Raji (cell line): Measurements from ENCODE around the gene SLC24A4.

ENCODE experiments used
- POLR2A ChIP-seq: IDR thresholded peaks from 2 replicates; pipeline ENCODE4 v1.6.1; 2011; ENCODE audit warnings: low read depth, low read length, control low read depth; ENCODE audit not compliant: insufficient read depth

SLC24A4 gene

GRCh38 chr14:92380131-92380530 lies 57.2 kb downstream of the SLC24A4 start:
- TF ChIP-seq POLR2A, result no peak

- no peak for TF ChIP-seq POLR2A
These were observed 57.6 kb downstream of the SLC24A4 start for GRCh38 chr14:92380582-92380981.

DNA sequence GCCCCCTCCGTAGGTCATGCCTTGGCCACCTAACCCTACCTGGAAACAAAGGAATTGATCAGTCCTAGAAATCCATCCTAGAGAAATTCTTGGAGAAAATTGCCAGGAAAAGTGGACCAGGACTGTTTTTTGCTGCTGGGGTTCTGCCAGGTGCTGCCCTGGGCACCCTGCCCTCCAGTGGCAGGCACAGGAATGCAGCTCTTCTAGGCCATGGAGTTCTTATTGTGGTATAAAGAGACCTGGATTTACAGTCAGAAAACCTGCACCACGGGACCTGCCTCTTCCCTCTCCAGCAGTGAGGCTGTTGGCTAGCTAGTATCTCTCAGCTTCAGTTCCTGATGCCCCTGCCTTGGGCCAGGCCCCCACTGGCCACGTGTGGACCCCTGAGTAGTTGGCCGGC lies 59.7 kb downstream of the SLC24A4 start:
- no peak for TF ChIP-seq POLR2A

DNA sequence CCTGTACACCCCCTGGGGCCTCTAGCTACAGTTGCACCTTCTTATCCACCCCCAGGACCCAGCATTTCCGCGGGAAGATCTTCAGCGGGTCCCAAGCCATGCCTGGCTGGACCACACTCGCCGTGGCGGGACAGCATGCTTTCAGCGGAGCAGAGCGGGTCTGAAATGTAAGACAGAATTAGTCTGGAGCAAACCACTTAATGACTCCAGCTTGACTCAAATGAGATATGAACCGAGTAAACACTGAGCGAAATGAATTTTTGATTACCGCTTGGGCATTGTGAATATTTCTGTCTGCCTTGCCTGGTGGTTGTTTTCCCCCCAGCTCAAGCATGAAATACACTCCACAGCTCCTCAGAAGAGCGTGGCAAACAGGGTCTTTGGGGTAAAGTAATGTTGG lies 60.8 kb downstream of the SLC24A4 start:
- no peak for TF ChIP-seq POLR2A

DNA sequence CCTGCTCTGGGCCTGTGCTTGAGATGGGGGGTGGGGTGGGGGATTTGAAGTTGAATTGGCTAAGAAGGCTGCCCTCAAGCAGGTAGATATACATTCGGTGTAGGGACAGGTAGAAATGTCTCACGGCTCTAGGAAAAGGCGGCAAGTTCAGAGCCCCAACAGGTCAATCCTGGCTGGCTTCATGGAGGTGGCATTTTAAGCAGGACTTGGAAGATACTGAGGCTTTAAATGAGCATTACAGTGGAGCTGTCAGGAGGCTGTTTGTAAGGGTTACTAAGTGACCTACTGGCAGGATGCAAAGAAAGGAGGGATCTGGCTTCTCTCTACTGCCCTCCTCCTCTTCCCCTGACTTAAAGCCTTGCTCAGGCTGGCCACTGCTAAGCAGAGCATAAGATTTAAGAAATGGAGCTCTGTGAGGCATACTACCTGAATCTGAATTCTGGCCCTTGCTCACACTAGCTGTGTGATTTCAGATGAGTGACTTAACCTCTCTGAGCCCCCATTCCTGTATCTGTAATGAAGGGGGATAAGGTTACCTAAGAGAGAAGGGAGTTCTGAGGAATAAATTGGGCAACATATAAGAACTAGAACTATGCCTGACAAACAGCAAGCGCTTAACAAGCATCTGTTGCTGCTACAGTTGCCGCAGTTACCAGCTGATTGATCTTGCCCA lies 61.6 kb downstream of the SLC24A4 start:
- TF ChIP-seq POLR2A, result no peak

- TF ChIP-seq POLR2A, result no peak
These were observed 62.6 kb downstream of the SLC24A4 start for GRCh38 chr14:92385561-92385960.

GRCh38 chr14:92386165-92386564 lies 63.2 kb downstream of the SLC24A4 start:
- no peak for TF ChIP-seq POLR2A

DNA sequence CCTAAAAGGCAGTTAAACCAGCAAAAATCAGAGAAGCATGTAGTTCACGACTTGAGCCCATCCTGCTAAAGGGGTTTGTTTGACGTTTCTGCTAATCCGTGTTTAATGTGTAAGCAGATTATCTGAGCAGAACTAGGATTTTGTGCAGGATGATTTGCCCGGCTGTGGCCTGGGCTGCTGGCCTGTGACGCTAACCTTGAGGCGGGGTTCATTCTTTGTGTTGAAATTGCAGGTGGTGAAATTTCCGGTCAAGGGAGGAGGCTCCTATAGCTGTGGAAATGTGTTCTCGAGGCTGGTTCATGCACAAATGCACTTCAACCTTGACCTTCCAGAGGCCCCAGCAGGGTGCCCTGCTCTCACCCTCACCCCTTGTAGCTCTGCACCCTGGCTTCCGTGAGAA lies 63.7 kb downstream of the SLC24A4 start:
- TF ChIP-seq POLR2A, result no peak

GRCh38 chr14:92387578-92387977 lies 64.6 kb downstream of the SLC24A4 start:
- no peak for TF ChIP-seq POLR2A

DNA sequence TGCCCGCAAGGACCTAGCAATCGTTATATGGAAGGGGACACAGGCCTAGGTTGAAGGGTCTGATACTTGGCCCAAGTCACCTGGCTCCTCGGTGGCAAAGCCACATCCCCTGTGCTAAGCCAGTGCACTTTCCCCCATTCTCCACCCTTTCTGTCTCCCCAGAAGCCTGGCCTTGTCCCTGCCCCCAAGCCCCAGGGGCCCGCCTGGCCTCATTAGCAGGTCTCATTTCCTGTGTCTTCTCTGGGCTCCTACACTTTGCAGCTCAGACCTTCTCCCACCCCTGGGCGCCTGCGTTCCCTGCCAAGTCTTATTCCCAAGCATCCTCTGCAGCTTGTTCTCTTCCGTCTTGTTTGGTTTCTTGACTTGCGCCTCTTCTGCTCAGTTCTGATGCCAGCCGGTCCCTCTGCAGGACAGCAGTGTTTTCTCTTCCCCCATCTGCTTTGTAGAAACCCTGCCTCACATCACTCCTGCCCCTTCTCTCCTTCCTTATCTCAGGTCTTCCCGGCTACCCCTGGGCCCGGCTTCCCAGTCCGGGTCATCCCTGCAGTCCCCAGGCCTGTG lies 66.7 kb downstream of the SLC24A4 start:
- no peak for TF ChIP-seq POLR2A

GRCh38 chr14:92391726-92392125 lies 68.8 kb downstream of the SLC24A4 start:
- no peak for TF ChIP-seq POLR2A

DNA sequence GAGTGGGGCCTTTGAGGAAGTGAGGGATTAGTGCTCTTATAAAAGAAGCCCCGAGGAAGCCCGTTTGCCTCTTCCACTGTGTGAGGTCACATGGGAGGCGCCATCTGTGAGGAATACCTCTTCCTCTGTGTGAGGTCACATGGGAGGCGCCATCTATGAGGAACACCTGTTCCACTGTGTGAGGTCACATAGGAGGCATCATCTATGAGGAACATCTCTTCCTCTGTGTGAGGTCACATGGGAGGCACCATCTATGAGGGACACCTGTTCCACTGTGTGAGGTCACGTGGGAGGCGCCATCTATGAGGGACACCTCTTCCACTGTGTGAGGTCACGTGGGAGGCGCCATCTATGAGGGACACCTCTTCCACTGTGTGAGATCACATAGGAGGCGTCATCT lies 69.7 kb downstream of the SLC24A4 start:
- no peak for TF ChIP-seq POLR2A

DNA sequence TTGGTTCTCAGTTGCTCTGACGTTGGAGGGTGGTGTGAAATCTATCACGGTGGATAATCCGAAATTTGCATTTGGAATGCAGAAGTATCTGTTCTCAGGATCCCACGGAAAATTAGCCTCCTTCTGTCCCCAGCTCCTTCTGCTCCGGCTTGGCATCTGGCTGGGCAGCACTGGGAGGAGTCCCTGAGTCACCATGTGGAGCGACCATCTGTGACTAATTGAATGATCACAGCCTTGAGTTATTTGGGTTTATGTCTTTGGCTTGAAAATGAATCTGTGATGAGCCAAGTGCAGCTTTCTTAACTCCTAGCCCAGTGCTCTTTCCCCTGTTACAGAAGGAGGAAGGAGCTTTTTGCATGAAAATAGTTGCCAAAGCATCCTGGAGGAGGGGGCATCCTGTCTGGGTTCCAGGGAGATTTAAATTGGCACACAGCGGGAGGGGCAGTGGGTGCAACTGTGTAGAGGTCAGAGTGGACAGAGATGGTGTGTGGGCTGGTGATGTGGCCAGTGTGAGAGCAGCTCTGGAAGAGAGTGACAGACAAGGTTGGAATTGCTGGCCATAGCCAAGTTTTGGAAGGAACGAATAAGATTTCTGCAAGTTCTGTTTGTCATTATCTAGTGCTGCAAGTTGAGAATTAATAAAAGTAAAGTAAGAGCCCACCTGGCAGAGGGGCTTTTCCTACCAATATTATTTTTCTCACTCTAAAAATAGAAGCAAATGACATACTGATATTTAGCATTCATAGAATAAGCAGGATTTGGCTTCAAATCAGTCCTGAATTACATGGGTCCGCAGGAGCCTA lies 74.4 kb downstream of the SLC24A4 start:
- no peak for TF ChIP-seq POLR2A

DNA sequence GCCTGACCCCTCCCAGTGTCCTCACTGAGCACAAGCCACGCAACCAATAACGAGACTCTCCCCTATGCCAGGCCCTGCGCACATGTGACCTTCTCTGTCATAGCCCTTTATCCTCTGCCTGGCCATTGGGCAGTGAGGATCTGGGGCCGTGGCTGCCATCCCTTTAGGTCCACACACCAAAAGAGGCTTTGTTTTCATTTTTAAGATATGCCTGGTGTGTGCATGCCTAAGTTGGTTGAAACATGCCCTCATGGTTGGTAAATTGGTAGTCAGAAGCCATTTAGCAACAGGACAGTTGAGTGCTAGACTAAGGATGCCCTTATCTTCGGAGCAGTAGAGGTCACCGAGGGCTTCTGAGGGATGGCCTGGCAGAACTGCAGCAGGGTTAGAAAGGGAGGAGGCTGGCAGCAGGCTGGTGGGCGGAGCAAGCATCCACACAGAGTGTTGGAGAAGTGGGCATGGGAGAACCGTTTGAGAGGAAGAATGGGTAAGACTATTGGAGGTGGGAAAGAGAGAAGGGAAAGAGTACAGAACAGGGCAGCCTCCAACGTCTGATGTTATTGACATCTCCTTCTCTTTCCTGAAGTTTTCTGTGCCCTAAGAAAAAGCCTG lies 75.1 kb downstream of the SLC24A4 start:
- no peak for TF ChIP-seq POLR2A

DNA sequence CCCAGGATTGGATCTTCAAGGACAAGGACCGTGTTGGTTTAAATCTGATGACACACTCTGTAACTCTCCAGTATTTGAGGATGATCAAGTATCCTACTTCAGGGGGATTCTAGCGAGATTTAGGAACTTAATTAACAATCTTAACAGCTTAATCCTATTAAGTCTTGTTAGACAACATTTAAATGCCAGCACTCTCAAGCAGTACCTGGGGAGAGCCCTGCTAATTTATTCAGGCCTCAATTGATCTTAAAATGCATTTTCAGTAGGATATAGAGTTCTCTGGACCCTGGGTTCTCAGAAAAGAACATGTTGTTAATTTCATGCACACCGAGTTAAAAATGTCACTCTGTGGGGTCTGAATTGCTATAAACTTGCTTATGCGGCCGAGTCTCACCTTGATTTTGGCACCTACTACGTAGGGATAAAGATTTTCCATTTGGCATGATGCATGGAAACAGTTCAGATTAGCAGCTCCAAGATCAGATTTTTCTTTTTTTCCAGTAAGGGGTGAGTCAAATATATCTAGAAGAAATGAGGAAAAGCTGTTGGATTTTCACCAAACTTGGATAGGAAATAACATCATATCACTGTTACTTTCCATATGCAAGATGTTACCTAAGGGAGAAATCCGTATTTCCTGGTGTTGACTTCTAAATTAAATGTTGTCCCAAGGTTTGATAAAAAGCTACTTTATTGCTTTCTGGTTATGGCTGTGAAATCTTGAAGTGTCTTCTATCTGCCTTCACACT lies 76.1 kb downstream of the SLC24A4 start:
- no peak for TF ChIP-seq POLR2A

- no peak for TF ChIP-seq POLR2A
These were observed 77.8 kb downstream of the SLC24A4 start for GRCh38 chr14:92400579-92401444.
